Right kidney (tissue), 1 donor: Measurements from ENCODE around the gene MRPL38.
"Not testable (repeated sequence)": the region's sequence is repeated elsewhere in the genome, so short reads cannot be mapped to it uniquely, and the experiment has no call there.

Experiments used
- DNase-seq: peaks from one replicate; pipeline ENCODE4 v3.0.0-alpha.2; 2016

Gene MRPL38

GRCh38 chr17:75854881-75855309, 49.8 kb downstream of the MRPL38 start:
- no peak for DNase-seq

- no peak for DNase-seq
These were observed 50.5 kb downstream of the MRPL38 start for GRCh38 chr17:75854101-75854748.

GRCh38 chr17:75853433-75853832, 51.3 kb downstream of the MRPL38 start:
- no peak for DNase-seq

- DNase-seq: not testable (repeated sequence)
These were observed 53.0 kb downstream of the MRPL38 start for GRCh38 chr17:75851693-75851991.

- no peak for DNase-seq
These were observed 53.6 kb downstream of the MRPL38 start for GRCh38 chr17:75850928-75851692.

GRCh38 chr17:75849724-75850123, 55.0 kb downstream of the MRPL38 start:
- DNase-seq: no peak

- DNase-seq: no peak
These were observed 55.4 kb downstream of the MRPL38 start for GRCh38 chr17:75849279-75849646.
